H1 (cell line): ENCODE data around the gene RNF126. TPM values are rescaled to one million over a fixed set of nuclear protein-coding genes. Genes with fewer than 3 reads are reported as not detected.

Experiments used
- CTCF ChIA-PET: fragments of 300-600 bp; sonication (Branson Sonifier 250); formaldehyde crosslinking; loops from one replicate; lab custom pipeline; 2021; ENCODE audit not compliant: partially characterized antibody; lab: Charles Lee
- POLR2A ChIA-PET: fragments of 300-600 bp; sonication (Branson Sonifier 250); formaldehyde crosslinking; loops from one replicate; lab custom pipeline; 2021; ENCODE audit warnings: inconsistent platforms; ENCODE audit not compliant: partially characterized antibody; lab: Charles Lee
- DNase-seq, 2 experiments: peaks; one replicate each; pipeline versions ENCODE4 v3.0.0 to v3.0.0-alpha.2; 2010 to 2022; ENCODE audit warnings: low spot score in 2 of 2, low read depth in 1 of 2, mixed read lengths in 1 of 2
- FAIRE-seq: peaks from 2 replicates; lab custom pipeline; 2011; peaks lifted over from hg19 to GRCh38; lab: Jason Lieb, UNC
- H2AFZ ChIP-seq: 2 replicates; pipeline ENCODE4 v1.8.1; 2012; ENCODE audit warnings: low read length, inconsistent platforms
- H2AK5ac ChIP-seq: 2 replicates; pipeline ENCODE4 v1.6.1; 2013; ENCODE audit warnings: low read depth, low read length
- H2BK120ac ChIP-seq: replicated peaks from 2 replicates; pipeline ENCODE3; 2013; ENCODE audit warnings: low read depth, low read length, inconsistent platforms
- H2BK12ac ChIP-seq: 2 replicates; pipeline ENCODE4 v1.6.1; 2013; ENCODE audit warnings: low read depth, low read length
- H2BK15ac ChIP-seq: 2 replicates; pipeline ENCODE4 v1.6.1; 2013; ENCODE audit warnings: low read length
- H2BK20ac ChIP-seq: 2 replicates; pipeline ENCODE4 v1.6.1; 2013; ENCODE audit warnings: low read length
- H2BK5ac ChIP-seq: 2 replicates; pipeline ENCODE4 v1.6.1; 2013; ENCODE audit warnings: low read depth, low read length
- H3K14ac ChIP-seq: 2 replicates; pipeline ENCODE4 v1.6.1; 2013; ENCODE audit warnings: inconsistent platforms; ENCODE audit not compliant: insufficient read length
- H3K18ac ChIP-seq: 2 replicates; pipeline ENCODE4 v1.6.1; 2013; ENCODE audit warnings: low read length; ENCODE audit errors: extremely low read depth
- H3K23ac ChIP-seq: 2 replicates; pipeline ENCODE4 v1.6.1; 2013; ENCODE audit warnings: inconsistent platforms; ENCODE audit not compliant: insufficient read length
- H3K23me2 ChIP-seq: 2 replicates; pipeline ENCODE4 v1.6.1; 2013; ENCODE audit warnings: low read depth, low read length
- H3K27ac ChIP-seq: 2 replicates; pipeline ENCODE4 v1.6.1; 2011; ENCODE audit warnings: low read depth, low read length, inconsistent platforms
- H3K27me3 ChIP-seq, 4 experiments: replicated peaks in 1 of 4; 1 replicate in 1 of 4; 2 replicates in 3 of 4; pipeline versions ENCODE4 v1.6.1 to v1.8.1; 2011 to 2013; ENCODE audit warnings: low read length in 3 of 4, mild to moderate bottlenecking in 3 of 4, inconsistent platforms in 2 of 4, mixed read lengths in 2 of 4, moderate library complexity in 1 of 4; ENCODE audit not compliant: control insufficient read depth in 3 of 4, insufficient read depth in 3 of 4; ENCODE audit errors: extremely low read depth in 1 of 4
- H3K36me3 ChIP-seq, 4 experiments: 2 replicates each; pipeline versions ENCODE4 v1.6.1 to v1.8.1; 2011 to 2013; ENCODE audit warnings: mild to moderate bottlenecking in 4 of 4, low read length in 3 of 4, moderate library complexity in 2 of 4, control low read depth in 1 of 4, inconsistent platforms in 1 of 4; ENCODE audit not compliant: insufficient read depth in 4 of 4, control insufficient read depth in 2 of 4
- H3K4ac ChIP-seq: replicated peaks from 2 replicates; pipeline ENCODE3; 2013; ENCODE audit warnings: low read length, low read depth, mixed read lengths, inconsistent platforms; ENCODE audit not compliant: insufficient read length
- H3K4me1 ChIP-seq, 4 experiments: replicated peaks in 1 of 4; 1 replicate in 1 of 4; 2 replicates in 3 of 4; pipeline versions ENCODE4 v1.6.1 to v1.8.1; 2011 to 2013; ENCODE audit warnings: low read length in 3 of 4, inconsistent platforms in 2 of 4, mixed read lengths in 1 of 4; ENCODE audit not compliant: insufficient read depth in 4 of 4, control insufficient read depth in 3 of 4
- H3K4me2 ChIP-seq, 2 experiments: 2 replicates each; pipeline versions ENCODE4 v1.6.1 to v1.8.1; 2011 to 2013; ENCODE audit warnings: low read depth in 2 of 2, low read length in 2 of 2, control low read depth in 1 of 2, inconsistent platforms in 1 of 2, mild to moderate bottlenecking in 1 of 2; ENCODE audit not compliant: insufficient read depth in 1 of 2
- H3K4me3 ChIP-seq, 4 experiments: fragments of 200-600, 300-600 bp in 1 of 4; sonication (generic), shearing (Covaris generic), sonication (Bioruptor Twin) in 1 of 4; 2 replicates each; pipeline versions ENCODE4 v1.5.1 to v1.8.1; 2011 to 2016; ENCODE audit warnings: low read length in 4 of 4, low read depth in 3 of 4, control low read depth in 2 of 4, inconsistent platforms in 2 of 4, mild to moderate bottlenecking in 2 of 4, mixed read lengths in 1 of 4, moderate library complexity in 1 of 4; ENCODE audit not compliant: insufficient read depth in 2 of 4; ENCODE audit errors: extremely low read depth in 1 of 4
- H3K56ac ChIP-seq: replicated peaks from 2 replicates; pipeline ENCODE3; 2013; ENCODE audit warnings: low read depth, mild to moderate bottlenecking, mixed read lengths, low read length, inconsistent platforms; ENCODE audit not compliant: insufficient read length
- H3K79me1 ChIP-seq: 2 replicates; pipeline ENCODE4 v1.6.1; 2013; ENCODE audit warnings: low read depth, low read length, control low read depth
- H3K79me2 ChIP-seq, 2 experiments: 2 replicates each; pipeline versions ENCODE4 v1.6.1 to v1.8.1; 2012 to 2013; ENCODE audit warnings: low read length in 2 of 2, mild to moderate bottlenecking in 2 of 2, inconsistent platforms in 1 of 2; ENCODE audit not compliant: insufficient read depth in 2 of 2, control insufficient read depth in 1 of 2
- H3K9ac ChIP-seq, 4 experiments: replicated peaks in 1 of 4; 1 replicate in 1 of 4; 2 replicates in 3 of 4; pipeline versions ENCODE4 v1.6.1 to v1.8.1; 2011 to 2013; ENCODE audit warnings: low read depth in 3 of 4, low read length in 3 of 4, control low read depth in 2 of 4, mild to moderate bottlenecking in 2 of 4, moderate library complexity in 2 of 4, inconsistent platforms in 1 of 4; ENCODE audit errors: extremely low read depth in 1 of 4
- H3K9me3 ChIP-seq, 2 experiments: 2 replicates each; pipeline versions ENCODE4 v1.6.1 to v1.8.1; 2012 to 2013; ENCODE audit warnings: mild to moderate bottlenecking in 2 of 2, moderate library complexity in 2 of 2, control low read depth in 1 of 2, inconsistent platforms in 1 of 2, low read depth in 1 of 2, low read length in 1 of 2, mixed read lengths in 1 of 2; ENCODE audit not compliant: insufficient read depth in 2 of 2
- H4K20me1 ChIP-seq, 2 experiments: replicated peaks in 1 of 2; 2 replicates each; pipeline versions ENCODE3 to v1.8.1; 2011 to 2013; ENCODE audit warnings: inconsistent platforms in 2 of 2, low read length in 2 of 2, mild to moderate bottlenecking in 1 of 2; ENCODE audit not compliant: insufficient read depth in 2 of 2, control insufficient read depth in 1 of 2
- H4K5ac ChIP-seq: 2 replicates; pipeline ENCODE4 v1.6.1; 2013; ENCODE audit warnings: low read length, low read depth, mixed read lengths, inconsistent platforms; ENCODE audit not compliant: insufficient read length
- H4K8ac ChIP-seq: 2 replicates; pipeline ENCODE4 v1.8.0; 2013; ENCODE audit warnings: mild to moderate bottlenecking, moderate library complexity, low read length, inconsistent platforms; ENCODE audit not compliant: insufficient read depth; ENCODE audit errors: extremely low read depth
- H4K91ac ChIP-seq: replicated peaks from 2 replicates; pipeline ENCODE3; 2013; ENCODE audit warnings: low read length, mixed read lengths, inconsistent platforms; ENCODE audit not compliant: insufficient read length
- KDM1A ChIP-seq: fragments of 200-600, 300-600 bp; sonication (generic); IDR thresholded peaks from 2 replicates; pipeline ENCODE4 v1.7.1; 2016; ENCODE audit warnings: mild to moderate bottlenecking, low read length, borderline replicate concordance
- SP4 ChIP-seq: IDR thresholded peaks from 2 replicates; pipeline ENCODE4 v1.6.1; 2012; ENCODE audit warnings: low read length, inconsistent platforms
- WGBS, 2 experiments: shearing (Covaris generic) in 1 of 2; methylation state at CpG; one replicate each; pipeline versions ENCODE4 v1.1.6 to v1.1.7; 2013 to 2015; ENCODE audit warnings: low lambda C conversion rate in 2 of 2, mixed read lengths in 2 of 2, inconsistent platforms in 1 of 2, low coverage in 1 of 2, missing lambda C conversion rate in 1 of 2; ENCODE audit not compliant: insufficient replicate concordance in 2 of 2, insufficient coverage in 1 of 2, insufficient read length in 1 of 2; ENCODE audit errors: extremely low coverage in 1 of 2, missing lambda C conversion rate in 1 of 2; 5-methylcytosine and 5-hydroxymethylcytosine counted together
- polyA plus RNA-seq, 7 experiments: library from polyadenylated mRNA; depleted of rRNA in 3 of 7; stranded (reverse) in 5 of 7; unstranded in 2 of 7; fragments of >200 nt in 5 of 7; fragments of 200-250 nt in 2 of 7; gene quantifications; 1 replicate in 5 of 7; 2 replicates in 1 of 7; 4 replicates in 1 of 7; pipeline versions ENCODE4 v1.2.1 to v1.2.3, GENCODE V29; 2011 to 2013; ENCODE audit warnings: missing spikeins in 2 of 7, mixed read lengths in 2 of 7
- total RNA-seq: library from RNA; stranded (reverse); fragmentation: NEBNext Ultra II Directional; extraction: Animal tissue kit (Norgen Biotek cat#: 25700); gene quantifications from 2 replicates; pipeline ENCODE4 v1.2.1, GENCODE V29; 2021
- TF ChIP-seq, protein P1 (sequence below): IDR thresholded peaks from 2 replicates; pipeline ENCODE4 v1.6.1; 2011; ENCODE audit warnings: low read depth, mild to moderate bottlenecking, low read length; ENCODE audit not compliant: insufficient read depth

RNF126 gene
- total and polyA plus RNA-seq, 2 of the 8 experiments (the other 6 are each of a cell fraction or from before 2014, with no cell fraction given): 21.8 to 68.0 TPM

DNA sequence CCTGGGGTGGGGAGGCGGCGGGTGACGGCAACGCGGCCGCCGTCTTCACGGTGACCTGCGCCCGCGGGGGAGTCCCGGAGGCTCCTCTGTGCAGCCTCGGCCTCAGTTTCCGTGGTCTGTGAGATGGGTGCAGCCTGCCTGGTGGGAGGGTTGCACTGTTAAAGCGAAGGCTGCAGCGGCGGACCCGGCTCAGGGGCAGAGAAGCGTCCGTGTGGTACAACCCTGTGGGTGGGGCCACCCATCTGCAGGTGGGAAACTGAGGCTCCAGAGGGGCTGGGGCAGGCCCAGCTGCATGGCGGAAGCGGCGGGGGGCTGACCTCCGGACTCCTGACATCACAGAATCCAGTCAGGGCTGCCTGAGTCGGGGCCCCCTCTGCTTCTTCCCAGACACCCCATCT, 22.9 kb downstream of the RNF126 start:
- no peak for DNase-seq
- no peak overlapping the region for H2AFZ ChIP-seq
- peaks cover 5% of the 10 kb centered on the region in 2 experiments for H4K20me1 ChIP-seq
- no peaks in the 10 kb centered on the region for H3K79me2 ChIP-seq
- no peak overlapping the region for H2BK12ac ChIP-seq
- peaks cover 0 to 4% (median under 1%) of the 10 kb centered on the region in 4 experiments; a peak in 2 of 7 replicates for H3K4me1 ChIP-seq
- no peak for FAIRE-seq
- peaks cover 0 to 23% (median 11%) of the 10 kb centered on the region in 4 experiments; a peak in 5 of 7 replicates for H3K27me3 ChIP-seq
- POLR2A ChIA-PET: interaction anchor here (1.3 kb wide), 1 partner anchor 10 kb away, joined by 4 read pairs; no protein-coding TSS in a partner anchor
- no peak overlapping the region for H3K18ac ChIP-seq
- H3K23me2 ChIP-seq: peaks cover 5% of the 10 kb centered on the region; the same call in 1 of the 2 replicates
- peaks cover 0 to 7% (median 0%) of the 10 kb centered on the region in 4 experiments; a peak in 1 of 8 replicates for H3K36me3 ChIP-seq
- H3K79me1 ChIP-seq: no peaks in the 10 kb centered on the region; the same call in 1 of the 2 replicates
- CTCF ChIA-PET: interaction anchor here (0.6 kb wide), 1 partner anchor 12 kb away, joined by 3 read pairs; no protein-coding TSS in a partner anchor
- peak overlapping the region; percentile 28 to 57 (median 36); a peak in 7 of 8 replicates for H3K4me3 ChIP-seq
- H4K91ac ChIP-seq: no peak overlapping the region
- H2BK20ac ChIP-seq: no peak overlapping the region
- no peak overlapping the region for H3K14ac ChIP-seq
- peak overlapping the region; percentile 25 for H4K8ac ChIP-seq
- 70% methylated on average over 7 of the region's 25 CpGs; no CpG with 5 or more reads in 1 of the 2 experiments for WGBS, 2 experiments
- no peak overlapping the region for H2BK15ac ChIP-seq
- H2BK120ac ChIP-seq: no peak overlapping the region
- no peak overlapping the region for H3K27ac ChIP-seq
- H3K4me2 ChIP-seq: peak overlapping the region; percentile 51 to 64
- no peak overlapping the region for H3K56ac ChIP-seq
- peak; percentile 76; the same call in 1 of the 2 replicates for TF ChIP-seq KDM1A
- TF ChIP-seq SP4: no peak
- TF ChIP-seq, protein P1, sequence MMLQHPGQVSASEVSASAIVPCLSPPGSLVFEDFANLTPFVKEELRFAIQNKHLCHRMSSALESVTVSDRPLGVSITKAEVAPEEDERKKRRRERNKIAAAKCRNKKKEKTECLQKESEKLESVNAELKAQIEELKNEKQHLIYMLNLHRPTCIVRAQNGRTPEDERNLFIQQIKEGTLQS: no peak
- H3K9ac ChIP-seq: no peak overlapping the region
- no peak overlapping the region for H3K23ac ChIP-seq
- H2AK5ac ChIP-seq: no peak overlapping the region
- no peak overlapping the region for H2BK5ac ChIP-seq
- no peak overlapping the region for H3K4ac ChIP-seq
- H4K5ac ChIP-seq: no peak overlapping the region
- H3K9me3 ChIP-seq: no peaks in the 10 kb centered on the region
